OCI-LY7 (cell line): ENCODE results near the gene PDZRN3. TPM values are rescaled to one million over a fixed set of nuclear protein-coding genes. Genes with fewer than 3 reads are reported as not detected.
"Not testable (repeated sequence)": the region's sequence is repeated elsewhere in the genome, so short reads cannot be mapped to it uniquely, and the experiment has no call there.

ENCODE experiments used
- BruUV-seq: library from RNA; stranded (reverse); fragments of 400-500 nt; replicated peaks from 2 replicates; lab custom pipeline; 2021; lab: Mats Ljungman, UMichigan
- CTCF ChIA-PET: fragments of 300-600 bp; sonication (Branson Sonifier 250); formaldehyde crosslinking; loops from one replicate; lab custom pipeline; 2022; ENCODE audit warnings: antibody characterized with exemption; ENCODE audit not compliant: unreplicated experiment; lab: Charles Lee
- POLR2A ChIA-PET: fragments of 300-600 bp; sonication (Branson Sonifier 250); formaldehyde crosslinking; loops from one replicate; lab custom pipeline; 2022; ENCODE audit warnings: antibody characterized with exemption; lab: Charles Lee
- DNase-seq: peaks from one replicate; pipeline ENCODE4 v3.0.0-alpha.2; 2015; ENCODE audit warnings: low spot score
- H2AFZ ChIP-seq: fragments of 200-600 bp; sonication (generic), shearing (Covaris generic); 2 replicates; pipeline ENCODE4 v1.6.1; 2014; ENCODE audit warnings: mild to moderate bottlenecking, antibody characterized with exemption, low read length, moderate library complexity
- H3K27ac ChIP-seq: fragments of 200-600 bp; sonication (generic); 2 replicates; pipeline ENCODE4 v1.5.1; 2014; ENCODE audit warnings: mixed run types, low read depth, mild to moderate bottlenecking, moderate library complexity, low read length, inconsistent platforms; ENCODE audit not compliant: poor library complexity, severe bottlenecking
- H3K36me3 ChIP-seq: fragments of 200-600 bp; sonication (generic); 2 replicates; pipeline ENCODE4 v1.6.1; 2014; ENCODE audit warnings: mild to moderate bottlenecking, antibody characterized with exemption, low read length, moderate library complexity, mixed read lengths; ENCODE audit not compliant: insufficient read depth
- H3K4me1 ChIP-seq: fragments of 200-600 bp; sonication (generic); 2 replicates; pipeline ENCODE4 v1.5.1; 2014; ENCODE audit warnings: mild to moderate bottlenecking, low read length; ENCODE audit not compliant: insufficient read depth, poor library complexity, severe bottlenecking
- H3K4me2 ChIP-seq: fragments of 200-600 bp; sonication (generic); 2 replicates; pipeline ENCODE4 v1.6.1; 2014; ENCODE audit warnings: mild to moderate bottlenecking, low read length
- H3K4me3 ChIP-seq: fragments of 200-600 bp; sonication (generic); 2 replicates; pipeline ENCODE4 v1.5.1; 2014; ENCODE audit warnings: mild to moderate bottlenecking, low read depth, low read length; ENCODE audit not compliant: poor library complexity, severe bottlenecking
- H3K79me2 ChIP-seq: fragments of 200-600 bp; sonication (generic); 2 replicates; pipeline ENCODE4 v1.6.1; 2016; ENCODE audit warnings: low read depth, mild to moderate bottlenecking, low read length, moderate library complexity, mixed read lengths; ENCODE audit not compliant: insufficient read depth
- H3K9me2 ChIP-seq: fragments of 200-600 bp; sonication (generic); 2 replicates; pipeline ENCODE4 v1.6.1; 2016; ENCODE audit warnings: mild to moderate bottlenecking, low read length, mixed read lengths; ENCODE audit not compliant: insufficient read depth
- H3K9me3 ChIP-seq: fragments of 200-600 bp; sonication (generic); 2 replicates; pipeline ENCODE4 v1.6.1; 2014; ENCODE audit warnings: mild to moderate bottlenecking, mixed run types, low read length, mixed read lengths
- H4K20me1 ChIP-seq: fragments of 200-600 bp; sonication (generic); 2 replicates; pipeline ENCODE4 v1.6.1; 2014; ENCODE audit warnings: mild to moderate bottlenecking, antibody characterized with exemption, low read length, moderate library complexity, mixed read lengths; ENCODE audit not compliant: insufficient read depth
- EZH2phosphoT487 ChIP-seq: fragments of 200-600 bp; sonication (generic); IDR thresholded peaks from 2 replicates; pipeline ENCODE4 v1.6.1; 2018; ENCODE audit warnings: low read depth, borderline replicate concordance, mild to moderate bottlenecking, mixed run types, antibody characterized with exemption, low read length, moderate library complexity, mixed read lengths
- intact Hi-C: fragments of 100-400 bp; cut with micrococcal nuclease; formaldehyde crosslinking; loops from one replicate; pipeline ENCODE4 v1.10.0; 2022; ENCODE audit not compliant: unreplicated experiment
- total RNA-seq, 2 experiments: library from RNA; depleted of rRNA in 1 of 2; stranded (reverse); fragments of >200 nt in 1 of 2; shearing (Covaris generic) in 1 of 2; gene quantifications; 2 replicates each; pipeline ENCODE4 v1.2.3, GENCODE V29; 2014 to 2022
- TF ChIP-seq, protein P1 (sequence below): fragments of 200-600 bp; sonication (generic); conservative IDR thresholded peaks from 2 replicates; pipeline ENCODE4 v1.5.1; 2014; ENCODE audit warnings: mild to moderate bottlenecking, antibody characterized with exemption, low read length, moderate library complexity, mixed read lengths

PDZRN3 gene
- total RNA-seq, 2 experiments from 2014 or later, result 0.95 TPM; not detected in 1

DNA sequence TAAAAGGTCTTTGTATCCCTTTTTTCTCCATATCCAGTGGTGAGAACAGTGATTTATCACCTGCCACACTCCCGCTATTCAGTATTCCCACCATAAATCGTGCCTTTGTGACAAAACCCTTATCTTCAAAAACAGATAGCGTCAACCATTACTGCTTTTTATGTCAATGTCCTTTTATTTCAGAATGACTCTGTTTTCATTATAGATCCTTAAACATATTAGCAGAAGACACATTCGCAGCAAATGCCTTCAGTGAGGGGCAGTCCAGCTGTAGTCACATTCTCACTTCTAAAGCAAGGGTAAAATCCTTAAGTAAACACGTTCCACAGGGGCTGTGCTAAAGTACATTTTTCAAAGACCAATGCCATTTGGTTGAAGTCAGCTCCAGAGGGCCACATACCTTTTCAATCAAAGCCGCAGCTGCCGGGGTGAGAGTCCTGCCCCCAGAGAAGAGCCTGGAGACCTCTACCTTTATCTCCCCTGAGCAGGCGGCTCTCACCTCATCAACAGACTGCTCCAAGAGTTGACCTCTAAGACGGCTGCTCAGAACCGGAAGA lies 53.4 kb downstream of the PDZRN3 start:
- CTCF ChIA-PET, result no interaction called here
- no peak overlapping the region for H3K4me3 ChIP-seq
- no peaks in the 10 kb centered on the region for H3K9me2 ChIP-seq
- H2AFZ ChIP-seq, result no peak overlapping the region
- DNase-seq, result no peak
- H3K36me3 ChIP-seq, result no peaks in the 10 kb centered on the region
- no peaks in the 10 kb centered on the region for H3K4me1 ChIP-seq
- no peaks in the 10 kb centered on the region for H3K79me2 ChIP-seq
- H3K9me3 ChIP-seq, result no peaks in the 10 kb centered on the region
- no peaks in the 10 kb centered on the region for H4K20me1 ChIP-seq
- POLR2A ChIA-PET, result no interaction called here
- H3K27ac ChIP-seq, result no peak overlapping the region
- TF ChIP-seq EZH2phosphoT487, result no peak
- TF ChIP-seq, protein P1, sequence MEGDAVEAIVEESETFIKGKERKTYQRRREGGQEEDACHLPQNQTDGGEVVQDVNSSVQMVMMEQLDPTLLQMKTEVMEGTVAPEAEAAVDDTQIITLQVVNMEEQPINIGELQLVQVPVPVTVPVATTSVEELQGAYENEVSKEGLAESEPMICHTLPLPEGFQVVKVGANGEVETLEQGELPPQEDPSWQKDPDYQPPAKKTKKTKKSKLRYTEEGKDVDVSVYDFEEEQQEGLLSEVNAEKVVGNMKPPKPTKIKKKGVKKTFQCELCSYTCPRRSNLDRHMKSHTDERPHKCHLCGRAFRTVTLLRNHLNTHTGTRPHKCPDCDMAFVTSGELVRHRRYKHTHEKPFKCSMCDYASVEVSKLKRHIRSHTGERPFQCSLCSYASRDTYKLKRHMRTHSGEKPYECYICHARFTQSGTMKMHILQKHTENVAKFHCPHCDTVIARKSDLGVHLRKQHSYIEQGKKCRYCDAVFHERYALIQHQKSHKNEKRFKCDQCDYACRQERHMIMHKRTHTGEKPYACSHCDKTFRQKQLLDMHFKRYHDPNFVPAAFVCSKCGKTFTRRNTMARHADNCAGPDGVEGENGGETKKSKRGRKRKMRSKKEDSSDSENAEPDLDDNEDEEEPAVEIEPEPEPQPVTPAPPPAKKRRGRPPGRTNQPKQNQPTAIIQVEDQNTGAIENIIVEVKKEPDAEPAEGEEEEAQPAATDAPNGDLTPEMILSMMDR, result no peak
- no peak overlapping the region for H3K4me2 ChIP-seq
- no TSS peak for BruUV-seq
- intact Hi-C loops, result no loop called here

DNA sequence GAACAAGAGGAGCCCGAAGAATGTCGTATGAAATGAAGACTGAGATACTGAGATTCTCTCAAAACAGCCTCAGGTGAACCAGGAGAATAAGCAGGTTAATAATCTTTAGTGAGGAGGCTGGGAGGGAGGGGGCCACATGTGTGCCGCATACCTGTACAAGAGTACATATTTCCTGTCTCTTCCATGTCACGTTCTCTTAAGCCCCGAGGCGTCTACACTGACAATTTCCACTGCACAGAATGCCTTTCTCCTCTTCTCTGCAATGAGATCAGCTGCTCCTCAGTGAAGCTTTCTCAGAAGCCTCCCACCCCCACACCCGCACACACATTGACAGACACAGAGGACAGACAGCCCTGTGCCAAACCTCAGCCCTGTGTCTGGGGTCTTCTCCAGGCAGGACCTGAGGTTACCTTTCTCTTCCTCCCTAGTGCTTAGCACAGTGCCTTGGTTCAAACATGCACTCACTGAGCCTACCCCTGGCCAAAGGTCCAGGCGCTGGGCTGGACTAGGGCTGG lies 55.4 kb downstream of the PDZRN3 start:
- ChIA-PET CTCF (no interaction called here), POLR2A (no interaction called here)
- H3K27ac ChIP-seq, result no peak overlapping the region
- DNase-seq, result no peak
- no peak overlapping the region for H2AFZ ChIP-seq
- no peaks in the 10 kb centered on the region for H3K79me2 ChIP-seq
- H3K9me3 ChIP-seq, result no peaks in the 10 kb centered on the region
- TF ChIP-seq, protein P1, result no peak
- no peak for TF ChIP-seq EZH2phosphoT487
- no peaks in the 10 kb centered on the region for H3K36me3 ChIP-seq
- no peak overlapping the region for H3K4me3 ChIP-seq
- H3K4me1 ChIP-seq, result no peaks in the 10 kb centered on the region
- H3K9me2 ChIP-seq, result no peaks in the 10 kb centered on the region
- H4K20me1 ChIP-seq, result no peaks in the 10 kb centered on the region
- intact Hi-C loops, result no loop called here
- no peak overlapping the region for H3K4me2 ChIP-seq
- no TSS peak for BruUV-seq

DNA sequence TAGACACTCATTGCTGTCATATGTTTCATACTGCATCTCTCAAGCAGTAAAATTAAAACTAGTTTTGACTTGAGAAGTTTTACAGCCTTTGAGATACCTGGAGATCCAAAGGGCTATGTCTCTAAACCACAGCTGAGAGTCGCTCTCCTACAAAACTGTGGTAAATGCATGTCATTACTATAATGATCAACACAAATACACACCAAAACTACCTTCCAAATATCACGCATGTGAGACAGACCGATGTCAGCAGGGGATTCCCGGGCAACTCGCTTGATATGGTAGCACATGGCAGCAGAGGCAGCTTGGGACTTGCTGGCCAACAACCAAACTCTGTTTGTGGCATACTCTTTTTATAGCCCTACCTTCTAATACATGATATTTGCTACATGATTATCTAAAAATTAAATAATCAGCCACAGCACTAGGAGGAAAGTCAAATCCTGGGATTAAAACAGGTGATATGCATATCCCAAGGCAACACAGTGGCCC lies 56.3 kb downstream of the PDZRN3 start:
- Histone ChIP-seq H2AFZ (no peak overlapping the region), H3K9me3 (no peaks in the 10 kb centered on the region), H4K20me1 (no peaks in the 10 kb centered on the region), H3K4me3 (no peak overlapping the region), H3K4me1 (no peaks in the 10 kb centered on the region), H3K27ac (no peak overlapping the region), H3K79me2 (no peaks in the 10 kb centered on the region), H3K4me2 (no peak overlapping the region), H3K36me3 (no peaks in the 10 kb centered on the region), H3K9me2 (no peaks in the 10 kb centered on the region)
- no peak for DNase-seq
- BruUV-seq, result no TSS peak
- intact Hi-C loops, result no loop called here
- ChIA-PET POLR2A (interaction anchor here (1.1 kb wide), 1 partner anchor 21 kb away, joined by 3 read pairs; no protein-coding TSS in a partner anchor), CTCF (no interaction called here)
- no peak for TF ChIP-seq EZH2phosphoT487
- TF ChIP-seq, protein P1, result no peak

DNA sequence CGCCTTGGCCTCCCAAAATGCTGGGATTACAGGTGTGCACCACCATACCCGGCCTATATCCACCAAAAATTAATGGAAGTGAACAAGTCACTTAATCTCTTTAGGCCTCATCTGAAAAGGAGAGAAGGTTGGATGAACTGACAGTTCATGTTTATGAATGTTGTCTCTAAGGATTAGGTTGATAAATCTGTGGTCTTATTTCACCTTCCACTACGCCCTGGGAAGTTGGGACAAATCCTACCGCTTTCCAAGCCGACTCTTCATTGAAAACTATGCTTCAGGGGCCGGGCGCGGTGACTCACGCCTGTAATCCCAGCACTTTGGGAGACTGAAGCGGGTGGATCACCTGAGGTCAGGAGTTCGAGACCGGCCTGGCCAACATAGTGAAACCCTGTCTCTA lies 59.4 kb downstream of the PDZRN3 start:
- H3K4me2 ChIP-seq, H4K20me1 ChIP-seq, DNase-seq, H3K36me3 ChIP-seq, H3K9me3 ChIP-seq, H3K79me2 ChIP-seq, H2AFZ ChIP-seq, H3K4me1 ChIP-seq, intact Hi-C loops, H3K9me2 ChIP-seq, H3K27ac ChIP-seq, CTCF ChIA-PET, H3K4me3 ChIP-seq, POLR2A ChIA-PET, BruUV-seq: not testable (repeated sequence)
